HG03196 (cell line): ENCODE measurements around the gene STK32B.
"Not testable (repeated sequence)": the region's sequence is repeated elsewhere in the genome, so short reads cannot be mapped to it uniquely, and the experiment has no call there.

Source experiments
- ATAC-seq: cut with Tn5 transposase; IDR thresholded peaks from one replicate; pipeline ENCODE4 v1.9.1; 2021; ENCODE audit not compliant: unreplicated experiment

Gene STK32B

DNA sequence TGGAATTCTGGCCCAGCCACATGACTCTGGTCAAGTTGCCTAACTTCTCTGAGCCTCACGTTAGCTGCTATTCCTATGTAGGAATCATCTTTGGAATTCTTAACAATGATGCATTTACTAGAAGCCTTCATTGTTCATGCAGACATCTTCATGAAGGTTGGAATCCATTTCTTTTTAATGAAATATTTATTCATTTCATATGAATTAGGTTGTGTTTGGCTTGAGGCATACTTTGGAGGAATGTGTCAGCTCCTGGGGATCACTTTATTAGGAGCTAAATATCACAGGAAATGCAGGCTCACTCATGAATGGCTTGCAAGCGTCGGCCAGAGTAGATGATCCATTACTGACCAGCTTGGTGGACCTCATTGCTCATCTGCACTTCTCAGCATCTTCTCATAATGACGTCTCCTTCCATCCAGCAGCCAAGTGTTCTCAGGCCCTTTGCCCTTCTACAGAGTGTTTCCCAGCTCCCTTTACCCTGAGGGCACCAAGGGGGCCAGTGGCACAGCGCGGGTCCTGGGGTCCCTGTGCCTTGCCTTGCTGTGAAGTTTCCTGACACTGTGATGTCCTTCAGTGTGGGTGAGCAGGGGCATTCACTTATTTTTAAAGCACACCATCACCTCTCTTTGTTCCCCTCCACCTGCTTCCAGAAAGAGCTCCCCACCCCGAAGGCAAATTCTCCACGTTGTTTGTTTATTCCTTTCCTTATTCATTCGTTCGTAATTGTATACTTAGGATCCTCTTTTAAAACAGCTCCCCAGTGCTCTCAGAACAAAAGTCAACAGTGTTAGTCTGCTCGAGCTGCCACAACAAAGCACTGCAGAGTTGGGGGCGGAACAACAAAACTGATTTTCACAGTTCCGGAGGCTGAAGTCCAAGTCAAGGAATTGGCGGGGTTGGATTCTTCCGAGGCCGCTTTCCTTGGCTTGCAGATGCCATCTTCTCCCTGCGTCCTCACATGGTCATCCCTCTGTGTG is 106.8 kb downstream of the STK32B start:
- ATAC-seq = no peak

DNA sequence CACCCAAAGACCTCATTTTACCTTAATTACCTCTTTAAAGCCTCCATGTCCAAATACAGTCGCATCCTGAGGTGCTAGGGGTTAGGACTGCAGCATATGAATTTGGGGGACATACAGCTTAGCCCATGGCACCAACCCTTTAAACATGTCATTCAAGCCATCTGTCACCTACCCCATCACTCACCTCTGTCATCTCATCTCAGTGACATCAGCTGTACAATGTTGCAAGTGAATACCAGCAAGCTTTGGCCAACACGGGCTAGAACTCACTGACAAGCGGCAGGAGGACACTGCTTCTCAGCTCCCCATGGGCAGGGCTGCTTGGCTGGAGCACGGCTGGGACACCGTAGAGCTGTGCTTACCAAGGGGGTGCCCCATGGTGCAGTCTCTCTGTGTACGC is 107.5 kb downstream of the STK32B start:
- ATAC-seq = no peak

DNA sequence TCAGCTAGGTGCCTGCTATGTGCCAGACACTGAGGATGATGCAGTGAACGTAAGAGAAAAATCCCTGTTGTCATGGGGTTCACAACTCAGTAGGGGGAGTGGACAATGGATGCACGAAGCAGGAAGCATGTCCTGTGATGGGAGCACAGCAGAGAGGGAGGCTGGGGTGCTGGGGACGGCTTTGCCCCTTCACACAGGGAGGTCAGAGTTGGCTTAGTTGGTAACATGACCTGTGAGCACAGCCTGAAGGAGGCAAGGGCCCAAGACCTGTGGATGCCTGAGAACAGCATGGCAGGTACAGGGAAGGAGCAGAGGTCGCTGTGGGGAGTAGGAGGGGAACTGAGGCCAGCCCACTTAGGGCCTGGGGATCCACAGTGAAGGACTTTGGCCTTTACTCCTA is 109.4 kb downstream of the STK32B start:
- no peak for ATAC-seq

DNA sequence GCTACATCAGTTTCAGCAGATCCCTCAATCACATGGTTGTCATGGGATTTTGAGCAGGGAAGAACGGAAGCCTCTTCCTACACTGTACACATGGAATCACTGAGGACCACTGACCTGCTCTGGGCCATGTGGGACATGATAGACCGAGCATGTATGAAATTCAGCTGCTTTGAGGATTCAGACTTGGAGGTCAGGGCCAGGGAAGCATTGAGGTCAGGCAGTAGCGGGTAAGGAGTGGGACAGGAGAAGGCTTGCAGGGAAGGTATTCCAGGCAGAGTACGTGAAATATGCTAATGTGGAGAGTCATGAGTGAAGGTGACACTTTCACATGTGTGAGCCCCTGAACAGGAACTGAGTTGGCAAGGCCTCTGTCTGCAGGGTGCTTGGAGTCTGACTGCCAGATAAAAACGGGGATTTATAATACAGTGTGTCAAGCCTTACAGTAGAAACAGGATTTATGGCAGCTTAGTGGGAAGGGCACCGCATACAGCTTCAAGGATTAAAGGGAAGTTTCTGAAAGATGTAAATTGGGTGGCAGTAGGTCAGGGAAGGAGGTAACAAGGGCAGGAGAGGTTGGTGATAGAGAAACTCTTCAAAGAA is 111.7 kb downstream of the STK32B start:
- no peak for ATAC-seq

DNA sequence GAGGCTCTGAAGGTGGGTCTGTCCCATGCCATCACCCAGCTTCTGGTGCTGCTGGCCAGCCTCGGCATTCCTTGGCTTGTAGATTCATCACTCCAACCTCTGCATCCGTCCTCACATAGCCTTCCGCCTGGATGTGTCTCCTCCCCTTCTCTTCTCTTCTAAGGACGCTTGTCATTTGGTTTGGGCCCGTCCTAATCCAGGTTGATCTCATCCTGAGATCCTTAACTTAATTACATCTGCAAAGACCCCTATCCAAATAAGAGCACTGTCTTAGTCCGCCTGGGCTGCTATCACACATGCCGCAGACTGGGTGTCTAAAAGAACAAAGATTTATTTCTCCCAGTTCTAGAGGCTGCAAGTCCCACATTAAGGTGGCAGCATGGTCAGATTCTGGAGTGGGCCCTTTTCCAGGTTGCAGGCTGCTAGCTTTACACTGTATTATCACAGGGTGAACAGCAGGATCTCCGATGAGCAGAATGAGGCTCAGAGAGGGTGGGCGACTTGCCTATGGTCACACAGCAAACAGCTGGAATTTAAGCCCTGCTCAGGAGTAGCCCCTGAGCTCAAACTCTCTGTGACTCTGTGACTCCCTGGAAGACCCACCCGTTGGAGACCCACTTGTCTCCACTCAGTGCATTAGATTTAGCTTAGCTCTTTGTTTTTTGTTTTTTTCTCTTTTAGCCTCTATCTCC is 113.1 kb downstream of the STK32B start:
- ATAC-seq = no peak

DNA sequence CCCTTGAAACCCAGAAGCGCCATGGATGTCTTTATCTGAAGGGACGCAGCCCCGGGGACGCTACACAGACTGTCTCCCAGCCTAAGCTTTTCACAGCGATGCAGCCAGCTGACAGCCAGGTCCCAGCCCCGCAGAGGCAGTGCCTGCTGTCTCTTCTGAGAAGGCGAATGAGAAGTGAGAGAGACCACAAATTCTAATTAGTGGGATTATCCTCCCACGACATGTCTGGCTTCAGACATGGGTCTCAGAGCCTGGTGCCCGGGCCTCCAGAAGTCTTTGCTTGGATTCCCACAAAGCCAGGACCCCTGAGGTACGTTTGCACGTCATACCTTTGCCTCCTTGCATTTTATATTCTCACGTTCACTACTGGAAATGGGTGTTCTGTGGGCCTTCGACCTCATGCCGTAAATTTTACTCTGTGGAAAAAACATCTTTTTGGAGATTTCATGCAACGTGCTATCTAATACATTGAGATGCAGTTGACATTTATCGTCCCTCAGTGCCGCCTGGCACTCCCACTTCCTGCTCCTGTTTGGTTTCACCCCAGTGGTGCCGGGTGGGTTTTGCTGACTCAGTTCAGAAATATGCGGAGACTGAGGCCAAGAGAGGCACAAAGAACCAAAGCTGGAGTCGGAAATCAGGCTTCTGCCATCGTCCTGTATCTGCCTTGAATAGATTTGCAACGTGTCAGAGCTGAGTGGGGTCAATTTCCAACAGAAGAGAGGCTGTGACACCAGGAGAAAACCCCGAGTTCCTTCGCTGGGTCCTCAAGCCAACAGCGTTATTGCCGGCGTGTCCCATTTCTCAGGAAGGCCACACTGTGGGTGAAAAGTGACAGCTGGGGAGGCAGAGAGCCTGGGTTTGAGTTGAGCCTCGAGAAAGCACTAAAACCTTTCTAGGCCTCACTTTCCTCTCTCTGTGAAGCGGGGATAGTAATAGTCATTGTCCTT is 114.4 kb downstream of the STK32B start:
- no peak for ATAC-seq

DNA sequence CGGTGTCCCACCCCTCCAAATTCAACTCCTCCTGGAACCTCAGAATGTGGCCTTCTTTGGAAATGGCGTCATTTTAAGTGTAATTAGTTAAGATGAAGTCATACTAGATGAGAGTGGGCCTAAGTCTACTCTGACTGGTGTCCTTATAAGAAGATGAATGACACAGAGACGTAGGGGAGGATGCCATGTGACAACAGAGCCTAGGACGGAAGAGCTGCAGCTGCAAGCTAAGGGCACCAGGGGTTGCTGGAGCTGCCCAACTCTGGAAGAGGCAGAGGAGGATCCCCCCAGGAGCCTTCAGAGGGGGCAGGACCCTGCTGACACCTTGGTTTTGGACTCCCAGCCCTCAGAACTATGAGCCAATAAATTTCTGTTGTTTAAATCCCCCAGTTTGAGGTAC is 115.1 kb downstream of the STK32B start:
- ATAC-seq = no peak

DNA sequence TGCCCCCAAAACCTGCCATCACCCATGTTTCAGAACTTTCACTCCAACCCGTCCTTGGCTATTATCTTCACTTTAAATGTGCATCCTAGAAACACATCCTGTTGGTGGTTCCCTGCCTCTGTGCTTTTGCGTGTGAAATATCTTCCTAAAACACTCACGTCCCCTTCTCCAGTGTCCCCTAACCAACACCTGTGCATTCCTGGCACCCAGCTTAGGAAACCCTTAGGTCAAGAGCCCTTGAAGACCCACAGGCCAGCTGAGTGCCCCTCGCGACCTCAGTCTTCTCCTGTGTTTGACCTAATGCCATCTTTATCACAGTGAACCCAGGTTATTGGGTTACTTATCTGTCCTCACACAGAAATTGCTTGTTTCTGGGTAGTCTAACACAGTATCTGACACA is 117.6 kb downstream of the STK32B start:
- no peak for ATAC-seq

DNA sequence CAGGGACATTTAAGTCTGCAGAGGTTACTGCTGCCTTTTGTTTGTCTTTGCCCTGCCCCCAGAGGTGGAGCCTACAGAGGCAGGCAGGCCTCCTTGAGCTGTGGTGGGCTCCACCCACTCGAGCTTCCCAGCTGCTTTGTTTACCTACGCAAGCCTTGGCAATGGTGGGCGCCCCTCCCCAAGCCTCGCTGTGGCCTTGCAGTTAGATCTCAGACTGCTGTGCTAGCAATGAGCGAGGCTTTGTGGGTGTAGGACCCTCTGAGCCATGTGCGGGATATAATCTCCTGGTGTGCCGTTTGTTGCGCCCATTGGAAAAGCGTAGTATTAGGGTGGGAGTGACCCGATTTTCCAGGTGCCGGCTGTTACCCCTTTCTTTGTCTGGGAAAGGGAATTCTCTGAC is 124.6 kb downstream of the STK32B start:
- not testable (repeated sequence) for ATAC-seq

DNA sequence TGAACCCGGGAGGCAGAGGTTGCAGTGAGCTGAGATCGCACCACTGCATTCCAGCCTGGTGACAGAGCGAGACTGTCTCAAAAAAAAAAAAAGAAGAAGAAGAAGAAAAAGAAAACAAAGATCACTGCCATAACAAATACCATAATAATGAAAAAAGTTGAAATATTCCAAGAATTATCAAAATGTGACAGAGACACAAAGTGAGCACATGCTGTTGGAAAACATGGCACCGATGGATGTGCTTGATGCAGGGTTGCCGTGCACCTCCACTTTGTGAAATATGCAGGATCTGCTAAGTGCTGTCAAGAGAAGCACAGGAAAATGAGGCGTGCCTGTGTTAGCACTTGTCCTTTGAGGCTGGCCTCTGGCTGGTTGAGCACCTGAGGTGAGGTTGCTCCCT is 133.3 kb downstream of the STK32B start:
- no peak for ATAC-seq

DNA sequence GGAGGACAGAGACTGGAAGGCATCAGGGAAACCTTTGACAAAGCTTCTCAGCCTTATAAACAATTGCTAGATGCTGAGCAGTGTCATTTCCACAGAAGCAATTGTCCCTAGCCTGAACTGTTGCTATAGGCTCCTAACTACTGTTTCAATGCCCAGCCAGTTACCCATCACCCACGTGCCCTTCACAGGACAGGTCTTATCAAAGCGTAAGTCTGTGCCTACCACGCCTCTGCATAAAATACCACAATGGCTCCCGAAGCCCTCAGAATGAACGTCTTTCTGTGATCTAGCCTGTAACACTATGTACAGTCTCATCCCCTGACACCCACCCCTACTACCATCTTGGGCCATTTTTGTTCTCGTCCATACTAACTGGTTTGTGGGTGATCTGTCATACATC is 134.3 kb downstream of the STK32B start:
- no peak for ATAC-seq

DNA sequence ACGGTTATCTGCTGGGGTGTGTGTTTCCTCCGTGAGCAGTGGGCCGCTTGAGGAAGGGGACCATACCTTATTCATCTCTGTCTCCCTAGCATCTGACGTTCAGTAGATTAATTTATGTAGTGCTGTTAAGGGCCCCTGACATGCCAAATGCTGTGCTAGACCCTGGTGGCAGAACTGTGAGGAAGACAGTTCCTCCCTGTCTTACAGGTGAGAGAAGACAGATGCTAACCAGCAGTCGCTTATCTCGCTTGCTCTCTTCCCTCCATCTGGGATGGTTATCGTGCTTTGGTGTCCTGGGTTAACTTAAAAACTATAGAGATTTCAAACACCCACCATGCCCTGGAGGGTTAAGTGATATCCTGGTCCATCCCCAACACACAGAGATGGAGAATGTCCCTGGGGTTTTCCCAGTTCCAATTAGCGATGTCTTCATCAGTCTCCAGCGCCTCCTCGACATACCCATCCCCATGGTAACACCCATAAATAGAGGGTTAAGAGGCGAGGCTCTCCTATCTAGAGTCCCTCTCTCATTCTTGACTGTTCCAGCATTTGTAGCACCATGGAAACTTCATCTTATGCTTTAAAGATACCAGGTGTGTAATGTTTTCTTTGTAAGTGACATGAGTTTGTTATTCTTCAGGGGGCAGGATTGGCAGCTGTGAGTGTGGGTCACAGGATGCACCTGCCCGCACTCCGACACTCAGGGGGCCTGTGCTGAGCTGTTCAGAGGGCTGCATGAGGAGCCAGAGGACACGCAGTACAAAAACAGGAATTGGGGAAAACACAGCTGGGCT is 135.2 kb downstream of the STK32B start:
- ATAC-seq = no peak

DNA sequence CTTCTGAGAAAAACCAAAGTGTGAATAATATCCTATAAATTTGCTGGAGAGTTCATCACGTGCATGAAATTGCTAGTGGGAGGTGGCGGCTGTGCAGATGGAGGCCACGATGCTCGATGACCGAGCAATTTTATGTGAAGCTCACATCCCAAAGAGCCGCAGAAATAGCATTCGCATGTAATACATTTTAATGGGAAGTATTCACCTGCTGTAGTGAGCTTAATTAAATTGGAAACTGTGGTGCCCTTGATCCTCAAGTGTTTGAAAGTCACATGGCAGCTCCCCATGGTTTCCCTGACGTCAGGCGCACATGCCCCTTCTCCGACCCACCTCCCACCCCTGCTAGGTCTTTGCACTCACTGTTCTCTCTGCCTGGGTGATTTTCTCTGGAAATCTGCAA is 136.8 kb downstream of the STK32B start:
- ATAC-seq = no peak

DNA sequence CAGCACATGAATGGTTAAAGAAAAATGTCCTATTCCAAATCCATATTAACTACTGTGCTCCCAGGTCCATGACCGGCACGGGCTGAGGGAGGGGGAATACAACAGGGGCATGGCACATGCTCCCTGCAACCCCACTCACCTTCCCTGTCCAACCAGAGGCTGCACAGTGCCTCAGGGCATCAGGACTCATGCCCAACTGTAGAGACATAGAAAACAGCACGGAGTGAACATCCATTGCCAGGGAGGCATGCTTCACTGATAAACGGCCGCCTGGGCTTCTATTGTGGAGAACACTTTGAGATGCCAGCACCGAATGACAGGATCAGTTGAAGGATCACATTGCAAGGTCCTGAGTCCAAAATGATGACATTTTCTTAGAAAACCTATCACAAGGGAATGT is 140.6 kb downstream of the STK32B start:
- ATAC-seq = no peak

DNA sequence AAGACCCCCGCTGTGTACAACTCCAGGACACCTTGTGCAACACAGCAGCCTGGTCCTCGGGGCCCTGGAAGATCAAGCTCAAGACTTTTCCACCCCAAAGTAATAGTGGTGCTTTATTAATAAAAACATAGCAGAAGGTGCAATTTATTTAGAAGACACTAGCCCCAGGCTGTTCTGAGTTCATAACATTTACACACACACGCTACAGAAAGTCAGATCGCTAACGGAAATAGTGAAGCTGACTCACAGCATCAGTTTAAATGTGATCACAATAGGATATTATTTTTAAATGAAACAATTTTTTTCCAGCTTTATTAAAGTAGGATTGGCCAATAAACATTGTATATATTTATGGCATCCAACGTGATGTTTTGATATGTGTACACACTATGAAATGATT is 141.0 kb downstream of the STK32B start:
- ATAC-seq = no peak

DNA sequence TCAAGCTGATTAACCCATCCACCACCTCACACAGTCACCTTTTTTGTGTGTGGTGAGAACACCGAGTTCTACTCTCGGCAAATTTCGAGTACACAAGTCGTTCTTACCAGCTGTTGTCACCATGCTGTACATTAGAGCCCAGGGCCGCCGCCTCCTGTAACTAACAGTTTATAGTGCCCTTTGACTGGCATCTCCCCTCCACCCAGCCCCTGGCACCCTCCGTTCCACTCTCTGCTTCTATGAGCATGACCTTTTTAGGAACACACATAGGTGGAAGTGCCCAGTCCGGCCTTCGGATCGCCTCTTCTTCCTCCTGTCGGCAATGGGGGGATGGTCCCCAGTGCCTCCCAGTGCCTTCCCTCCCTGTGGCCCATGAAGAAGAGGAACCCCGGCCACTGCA is 141.4 kb downstream of the STK32B start:
- ATAC-seq = no peak

DNA sequence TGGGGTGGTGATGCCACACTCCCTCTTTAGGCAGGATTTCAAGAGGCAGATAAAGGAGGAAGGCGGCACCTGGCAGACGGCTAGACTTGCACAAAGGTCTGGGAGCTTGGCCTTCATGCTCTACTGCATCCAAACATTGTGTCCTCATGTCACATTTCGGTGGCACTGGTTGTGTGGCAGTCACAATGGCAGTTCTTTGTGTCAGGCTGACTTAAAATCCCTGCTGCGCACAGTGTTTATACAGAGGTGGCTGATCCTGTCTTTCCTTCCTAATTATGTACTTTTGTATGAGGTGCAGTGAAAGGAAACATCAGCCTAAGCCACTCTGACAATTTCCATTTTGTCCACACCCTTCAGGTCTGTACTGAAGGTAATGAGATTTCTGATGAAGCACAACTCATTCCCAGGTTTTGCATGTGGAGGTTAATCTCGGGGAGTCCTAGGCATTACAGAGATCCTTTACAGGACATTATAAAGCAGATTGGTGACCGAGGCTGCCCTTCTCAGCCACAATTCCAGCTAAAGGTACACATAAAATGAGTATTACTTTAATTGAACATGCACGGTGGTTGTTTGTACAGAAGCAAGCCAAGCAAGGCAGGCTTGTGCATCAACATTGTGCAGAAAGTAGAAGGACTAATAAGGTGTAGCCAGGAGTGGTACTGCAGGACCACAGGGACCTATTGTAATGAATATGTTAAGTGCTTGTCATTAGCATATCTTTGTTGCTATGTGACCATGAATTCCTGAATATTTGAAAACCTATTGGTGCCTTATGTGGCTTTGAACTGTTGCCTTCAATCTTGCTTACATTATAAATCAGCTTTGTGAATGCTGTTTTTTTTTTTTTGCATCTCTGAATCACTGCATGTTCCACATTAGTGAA is 147.6 kb downstream of the STK32B start:
- no peak for ATAC-seq

DNA sequence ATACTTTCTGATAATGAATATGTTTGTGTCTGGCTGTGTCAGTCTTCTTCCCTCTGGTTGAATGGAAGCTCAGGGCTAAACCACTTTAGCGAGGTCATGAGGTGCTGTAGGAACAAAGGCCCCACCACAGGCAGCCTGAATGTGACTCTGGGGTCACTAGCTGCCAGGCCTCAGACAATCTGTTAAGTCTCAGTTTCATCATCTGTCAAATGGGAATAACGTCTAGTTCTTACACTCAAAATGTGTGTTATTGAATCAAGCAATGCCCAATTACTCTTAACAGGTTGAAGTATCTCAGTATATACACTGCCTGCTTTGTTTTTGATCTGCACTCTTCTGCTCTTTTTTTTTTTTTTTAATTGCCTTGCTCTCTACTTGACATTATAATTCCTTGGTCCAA is 148.6 kb downstream of the STK32B start:
- no peak for ATAC-seq

DNA sequence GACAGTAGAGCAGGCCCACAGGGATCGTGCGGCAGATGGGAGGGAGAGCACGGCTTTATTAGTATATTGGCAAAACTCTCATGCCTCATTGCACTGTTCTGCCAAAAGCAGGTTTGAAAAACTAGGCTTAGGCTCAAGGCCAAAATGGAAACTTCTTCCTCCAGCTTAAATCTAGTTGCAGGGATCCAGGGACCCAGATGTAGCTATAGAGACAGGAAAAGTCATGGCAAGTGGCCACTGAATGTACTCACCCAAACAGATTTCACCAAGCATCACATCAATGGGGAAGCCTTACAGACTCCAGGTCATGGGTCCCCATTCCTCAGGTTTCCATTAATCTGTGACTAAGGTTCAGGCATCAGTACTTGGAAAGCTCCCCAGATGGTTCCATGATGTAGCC is 149.2 kb downstream of the STK32B start:
- ATAC-seq = no peak
